ENCODE data around the gene LYSMD2.

The LYSMD2 gene

GRCh38 chr15:51718746-51719145 lies 18.7 kb downstream of the LYSMD2 start:
- DNase-seq (ENCODE audit: low spot score) = no peak

- no peak for DNase-seq (ENCODE audit: low spot score)
Observed at GRCh38 chr15:51718219-51718618, 19.2 kb downstream of the LYSMD2 start.

GRCh38 chr15:51714911-51715310 lies 22.5 kb downstream of the LYSMD2 start:
- DNase-seq (ENCODE audit: low spot score) = no peak

- no peak for DNase-seq (ENCODE audit: low spot score)
Observed at GRCh38 chr15:51714162-51714561, 23.3 kb downstream of the LYSMD2 start.

- no peak for DNase-seq (ENCODE audit: low spot score)
Observed at GRCh38 chr15:51709031-51709430, 28.4 kb downstream of the LYSMD2 start.

GRCh38 chr15:51708013-51708412 lies 29.4 kb downstream of the LYSMD2 start:
- no peak for DNase-seq (ENCODE audit: low spot score)

- no peak for DNase-seq (ENCODE audit: low spot score)
Observed at GRCh38 chr15:51706926-51707608, 30.4 kb downstream of the LYSMD2 start.

- no peak for DNase-seq (ENCODE audit: low spot score)
Observed at GRCh38 chr15:51706291-51706690, 31.2 kb downstream of the LYSMD2 start.

- DNase-seq (ENCODE audit: low spot score) = no peak
Observed at GRCh38 chr15:51702710-51703109, 34.7 kb downstream of the LYSMD2 start.

- no peak for DNase-seq (ENCODE audit: low spot score)
Observed at GRCh38 chr15:51699373-51699772, 38.1 kb downstream of the LYSMD2 start.

GRCh38 chr15:51697163-51697562 lies 40.3 kb downstream of the LYSMD2 start:
- DNase-seq (ENCODE audit: low spot score) = no peak

- DNase-seq (ENCODE audit: low spot score) = no peak
Observed at GRCh38 chr15:51696566-51696965, 40.9 kb downstream of the LYSMD2 start.

- no peak for DNase-seq (ENCODE audit: low spot score)
Observed at GRCh38 chr15:51692154-51692553, 45.3 kb downstream of the LYSMD2 start.

- no peak for DNase-seq (ENCODE audit: low spot score)
Observed at GRCh38 chr15:51688863-51689262, 48.6 kb downstream of the LYSMD2 start.

- no peak for DNase-seq (ENCODE audit: low spot score)
Observed at GRCh38 chr15:51687565-51687964, 49.9 kb downstream of the LYSMD2 start.

- peak; percentile 60 for DNase-seq (ENCODE audit: low spot score)
Observed at GRCh38 chr15:51681303-51681963, 56.0 kb downstream of the LYSMD2 start, which contains the start of gene SCG3. Gene SCG3 (plus strand): TSS chr15:51681503. CDS start chr15:51681756, 253 bp downstream.

GRCh38 chr15:51680321-51680720 lies 57.1 kb downstream of the LYSMD2 start:
- no peak for DNase-seq (ENCODE audit: low spot score)

GRCh38 chr15:51678096-51678495 lies 59.4 kb downstream of the LYSMD2 start:
- no peak for DNase-seq (ENCODE audit: low spot score)

GRCh38 chr15:51677452-51677851 lies 60.0 kb downstream of the LYSMD2 start:
- DNase-seq (ENCODE audit: low spot score) = no peak

GRCh38 chr15:51677021-51677420 lies 60.4 kb downstream of the LYSMD2 start:
- no peak for DNase-seq (ENCODE audit: low spot score)

GRCh38 chr15:51675234-51675633 lies 62.2 kb downstream of the LYSMD2 start:
- DNase-seq (ENCODE audit: low spot score) = no peak

All from HuH-7 (cell line).